HG02840 (cell line): ENCODE measurements around the gene ATOH8.

Source experiments
- ATAC-seq: cut with Tn5 transposase; IDR thresholded peaks from one replicate; pipeline ENCODE4 v1.9.1; 2021; ENCODE audit warnings: mild to moderate bottlenecking, moderate library complexity, moderate number of reproducible peaks; ENCODE audit not compliant: unreplicated experiment, low FRiP score

The ATOH8 gene

GRCh38 chr2:85734942-85735608 is 18.7 kb upstream of the ATOH8 start:
- no peak for ATAC-seq

DNA sequence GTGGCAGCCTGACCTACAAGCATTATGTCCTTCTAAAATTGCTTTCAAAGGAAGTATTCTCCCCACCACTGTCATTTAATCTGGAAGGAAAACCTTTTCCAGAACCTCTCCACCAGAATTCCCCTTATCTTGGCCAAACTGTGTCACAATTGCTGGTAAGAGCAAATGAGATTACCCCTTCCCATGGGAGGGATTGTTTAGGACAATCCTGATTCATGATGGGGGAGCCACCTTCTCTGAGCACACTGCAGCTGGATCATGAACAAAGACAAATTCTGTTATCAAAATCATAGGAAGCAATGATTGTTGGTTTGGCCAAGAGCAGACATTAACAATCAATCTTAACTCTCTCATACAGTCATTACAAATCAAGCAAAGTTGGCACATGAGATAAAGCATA is 18.1 kb upstream of the ATOH8 start:
- ATAC-seq, result no peak

- ATAC-seq, result no peak
These were observed 17.1 kb upstream of the ATOH8 start for GRCh38 chr2:85736456-85737355.

GRCh38 chr2:85737481-85737880 is 16.3 kb upstream of the ATOH8 start:
- no peak for ATAC-seq

DNA sequence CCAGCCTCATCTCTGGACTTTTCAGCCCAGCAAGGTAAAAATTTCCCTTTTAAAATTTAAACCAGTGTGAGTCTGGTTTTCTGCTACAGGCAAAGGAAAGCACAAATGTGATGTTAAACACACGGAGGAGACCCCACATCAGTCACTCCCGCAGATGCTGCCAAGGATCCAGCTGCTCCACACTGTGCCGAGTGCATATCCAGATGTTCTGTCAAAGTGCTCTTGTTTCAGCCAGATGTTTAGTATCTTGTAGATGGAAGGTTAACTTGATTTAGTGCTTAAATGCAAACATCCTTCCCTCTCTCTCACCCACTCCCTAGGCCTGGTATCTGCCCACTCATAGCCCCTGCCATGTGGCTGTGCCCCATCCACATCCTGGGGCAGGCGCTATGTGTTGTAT is 15.8 kb upstream of the ATOH8 start:
- ATAC-seq, result no peak

DNA sequence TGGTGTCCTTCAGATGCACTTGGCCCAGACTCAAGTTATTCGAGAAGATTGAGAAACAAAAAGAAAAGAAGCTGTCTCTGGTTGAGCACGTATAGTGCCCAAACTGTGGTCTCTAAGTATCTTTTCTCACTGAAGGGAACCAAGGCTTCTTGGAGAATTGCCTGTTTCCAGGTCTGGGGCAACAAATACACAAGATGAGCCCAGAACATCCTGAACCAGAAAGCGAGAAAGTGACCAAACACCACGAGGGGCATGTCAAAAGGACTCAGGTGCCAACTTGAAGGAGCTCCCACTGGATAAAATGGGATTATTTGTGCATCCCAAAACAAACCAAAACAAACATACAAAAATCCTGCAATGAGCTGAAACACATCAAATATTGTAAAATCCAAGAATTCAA is 13.6 kb upstream of the ATOH8 start:
- ATAC-seq, result no peak

- ATAC-seq, result no peak
These were observed 12.5 kb upstream of the ATOH8 start for GRCh38 chr2:85741211-85741832.

DNA sequence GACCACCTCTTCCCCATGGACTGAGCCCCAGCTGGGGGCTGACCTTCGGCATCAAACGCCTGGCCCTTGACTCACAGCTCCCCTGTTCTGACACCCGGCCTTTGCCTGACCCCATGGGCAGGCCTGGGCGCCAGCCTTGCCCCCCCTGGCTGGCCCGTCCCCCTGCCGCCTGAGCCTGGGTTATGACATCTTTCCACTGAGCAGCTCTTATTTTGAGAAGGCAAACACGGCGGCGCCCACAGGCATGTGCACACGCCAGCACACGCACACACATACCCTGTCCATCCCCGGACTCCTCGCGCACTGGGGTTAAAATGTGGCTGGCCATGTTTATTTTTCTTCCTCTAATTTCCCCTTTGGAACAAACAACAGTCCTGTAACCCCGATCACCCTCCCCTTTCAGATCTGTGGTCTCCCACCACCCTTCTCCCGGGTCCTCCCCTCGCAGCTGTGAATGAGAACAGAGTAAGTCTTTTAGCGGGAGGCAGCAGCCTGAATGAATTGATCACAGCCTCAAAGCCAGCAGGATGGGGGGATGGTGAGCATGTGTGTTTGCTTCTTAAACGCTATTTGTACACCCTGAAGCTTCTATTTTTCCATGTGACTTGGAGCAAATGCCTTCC is 11.8 kb upstream of the ATOH8 start:
- no peak for ATAC-seq

GRCh38 chr2:85743304-85743978 is 10.3 kb upstream of the ATOH8 start:
- no peak for ATAC-seq

- no peak for ATAC-seq
These were observed 9.7 kb upstream of the ATOH8 start for GRCh38 chr2:85744055-85744454.

DNA sequence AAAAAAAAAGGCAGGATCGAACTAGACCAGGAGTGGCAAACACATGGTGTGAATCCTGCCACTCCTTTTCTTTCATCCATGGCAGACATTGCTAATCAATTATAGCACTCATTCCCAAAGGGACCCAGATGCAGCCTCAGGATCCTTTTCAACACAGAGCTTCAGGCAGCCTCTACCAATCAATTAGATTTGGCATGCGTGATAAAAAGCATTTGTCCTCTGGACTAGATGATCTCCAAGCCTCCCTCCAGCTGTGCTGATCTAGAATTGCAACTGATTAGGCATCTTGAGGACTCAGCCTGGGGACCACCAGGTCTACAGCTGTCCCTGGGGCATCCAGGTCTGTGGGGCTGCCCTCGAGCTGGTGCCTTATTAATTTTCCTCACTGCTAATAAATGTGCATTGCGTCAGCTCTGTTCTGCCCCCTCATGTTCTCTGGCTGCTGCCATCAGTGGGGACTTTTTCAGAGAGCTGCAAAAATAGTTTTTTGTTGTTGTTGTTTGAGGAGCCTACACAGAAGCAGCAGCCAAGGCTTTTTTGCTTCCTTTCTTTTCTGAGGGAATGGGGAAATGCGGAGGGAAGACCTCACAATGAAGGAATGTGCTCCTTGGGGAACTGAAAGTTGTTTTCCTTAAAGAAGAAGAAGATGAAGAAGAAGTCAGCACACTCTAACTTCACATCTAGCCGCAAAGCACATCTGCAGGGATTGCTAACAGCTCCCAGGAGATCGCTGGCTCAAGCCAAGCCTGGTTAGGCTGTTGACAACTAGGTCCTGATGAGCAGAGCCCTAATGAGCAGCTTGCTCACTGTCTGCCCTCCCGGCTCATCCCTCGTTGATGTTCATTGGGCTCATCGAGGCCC is 8.8 kb upstream of the ATOH8 start:
- ATAC-seq, result no peak

GRCh38 chr2:85745619-85746018 is 8.2 kb upstream of the ATOH8 start:
- ATAC-seq, result no peak

- ATAC-seq, result no peak
These were observed 7.3 kb upstream of the ATOH8 start for GRCh38 chr2:85746321-85747004.

DNA sequence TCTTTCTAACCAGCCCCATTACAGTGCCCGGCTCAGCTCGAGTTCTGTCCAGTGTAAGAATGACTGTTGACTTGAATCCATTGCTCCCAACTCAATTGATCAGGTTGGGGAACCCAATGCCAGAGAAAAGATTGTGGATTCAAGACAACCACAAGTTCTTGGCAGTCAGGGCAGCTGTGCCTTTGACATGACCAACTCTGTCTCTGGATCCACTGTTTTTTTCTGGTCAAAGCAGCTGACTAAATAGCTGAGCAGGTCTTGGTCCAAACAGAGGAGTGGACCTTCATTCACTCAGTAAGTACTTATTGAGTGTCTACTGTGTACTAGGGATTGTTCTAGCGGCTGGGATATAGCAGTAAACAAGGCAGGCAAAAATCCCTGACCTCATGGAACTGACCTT is 6.3 kb upstream of the ATOH8 start:
- no peak for ATAC-seq

DNA sequence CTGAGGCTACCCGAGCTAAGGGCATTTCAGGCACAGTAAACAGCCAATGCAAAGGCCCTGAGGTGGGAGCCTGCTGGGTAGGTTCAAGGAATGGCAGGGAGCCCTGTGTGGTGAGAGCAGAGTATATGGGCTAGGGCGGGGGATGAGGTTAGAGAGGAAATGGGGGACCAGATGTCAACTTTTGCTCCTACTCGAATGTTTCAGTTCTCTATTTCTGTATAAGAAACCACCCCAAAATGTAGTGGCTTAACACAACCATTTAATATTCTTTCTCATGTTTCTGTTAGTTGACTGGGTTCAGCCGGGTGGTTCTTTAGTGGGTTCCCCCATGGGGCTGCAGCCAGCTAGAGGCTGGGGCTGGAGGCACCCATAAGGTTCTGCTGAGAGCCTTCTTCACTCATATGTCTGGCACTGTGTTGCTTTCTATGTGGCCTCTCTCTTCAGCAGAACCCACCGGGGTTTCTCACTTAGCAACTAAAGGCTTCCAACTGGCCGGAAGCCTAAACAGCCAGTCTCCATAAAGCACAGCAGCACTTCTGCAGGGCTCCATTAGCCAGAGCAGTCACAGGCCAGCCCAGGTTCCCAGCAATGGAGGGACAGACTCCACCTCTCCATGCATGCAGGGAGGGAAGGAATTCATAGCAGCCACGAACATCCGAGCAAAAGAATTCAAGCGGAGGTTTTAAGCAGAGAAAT is 5.6 kb upstream of the ATOH8 start:
- ATAC-seq, result no peak

DNA sequence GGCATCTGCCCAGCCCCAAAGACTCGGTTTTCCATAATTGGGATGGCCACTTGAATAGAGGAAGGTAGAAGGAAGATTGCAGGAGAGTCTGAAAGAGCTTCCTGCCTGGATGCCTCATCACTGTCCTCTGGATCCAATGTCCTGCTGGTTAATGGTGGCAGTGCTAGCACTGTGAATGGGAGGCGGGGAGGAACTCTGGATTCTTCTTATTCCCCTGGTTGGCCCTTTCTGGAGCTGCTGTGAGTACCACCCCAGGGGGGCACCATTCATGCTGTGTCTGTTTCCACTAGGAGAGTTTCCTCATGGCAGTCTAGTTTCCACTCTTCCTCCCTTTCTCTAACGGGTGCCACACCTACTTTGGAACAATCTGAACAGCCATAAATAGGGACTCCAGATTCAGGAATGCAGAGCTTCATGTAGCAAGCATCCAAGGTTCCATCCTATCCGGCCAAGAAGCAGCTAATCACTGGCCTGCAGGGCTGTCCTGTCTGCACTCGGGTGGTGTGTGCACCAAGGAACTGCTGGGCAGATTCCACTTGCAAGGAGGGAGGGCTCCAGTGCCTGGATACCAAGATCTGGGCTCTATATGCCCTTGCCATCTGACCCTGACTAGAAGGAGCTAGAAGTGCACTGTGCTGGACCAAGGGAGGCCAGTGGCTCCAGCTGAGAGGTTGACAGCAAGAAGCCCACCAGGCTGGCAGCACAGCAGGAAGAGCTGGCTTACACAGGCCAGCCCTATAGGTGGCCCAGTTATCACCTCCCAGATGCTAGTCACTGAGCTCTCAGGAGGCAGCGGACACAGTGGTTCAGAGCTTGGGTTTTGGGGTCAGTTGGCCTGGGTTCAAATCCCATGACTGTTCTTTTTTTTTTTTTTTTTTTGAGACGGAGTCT is 4.6 kb upstream of the ATOH8 start:
- ATAC-seq, result no peak
